Measurements from ENCODE around the gene JMJD6.

JMJD6 gene

DNA sequence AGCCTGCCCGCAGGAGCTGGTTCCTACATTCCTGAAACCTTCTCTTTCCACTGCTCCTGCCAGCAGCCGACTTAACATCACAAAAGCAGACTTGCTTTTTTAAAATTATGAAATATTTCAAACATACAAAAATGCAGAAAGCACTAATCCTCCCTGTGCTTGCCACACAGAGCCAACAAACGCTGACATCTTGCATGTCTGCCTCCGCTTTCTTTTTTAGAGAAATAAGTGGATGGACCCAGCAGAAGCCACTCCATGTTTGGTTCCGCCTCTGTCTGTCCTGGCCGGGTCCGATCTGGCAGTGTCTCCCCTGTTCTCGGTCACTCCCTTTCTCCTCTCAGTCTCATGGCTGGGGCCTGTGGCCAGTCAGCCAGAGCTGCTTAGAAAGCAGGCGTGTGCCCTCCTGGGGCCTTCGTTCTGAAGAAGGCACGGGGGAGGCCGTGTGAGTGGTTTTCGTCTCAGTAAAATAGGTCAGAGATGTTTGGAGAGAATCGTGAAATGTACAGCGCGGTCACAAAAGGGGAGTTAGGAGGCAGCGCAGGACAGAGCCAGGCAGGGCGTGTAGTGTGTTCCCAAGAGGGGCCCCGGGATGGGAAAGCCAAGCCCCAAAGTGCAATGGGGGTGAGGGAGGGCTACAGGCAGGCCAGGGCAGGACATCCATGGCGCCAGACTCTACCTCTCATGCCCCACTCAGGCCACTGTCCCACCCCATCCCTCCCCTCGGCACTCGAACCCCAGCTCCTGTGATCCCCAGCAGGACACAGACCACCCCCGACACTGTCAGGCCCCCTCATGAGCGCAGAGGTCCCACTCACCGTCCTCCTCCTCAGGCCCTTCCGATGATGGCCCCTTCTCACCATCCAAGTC is 38.9 kb downstream of the JMJD6 start:
- Histone ChIP-seq H3K9ac (ENCODE audit: low read depth, low read length) (no peak overlapping the region), H3K27me3 (ENCODE audit: control insufficient read depth, insufficient read depth, low read length) (no peaks in the 10 kb centered on the region), H3K9me3 (ENCODE audit: control insufficient read depth, insufficient read depth, low read length) (no peaks in the 10 kb centered on the region), H3K4me3 (ENCODE audit: low read depth, low read length) (no peak overlapping the region), H3K36me3 (ENCODE audit: control insufficient read depth, insufficient read depth, low read length) (no peaks in the 10 kb centered on the region), H3K4me1 (ENCODE audit: control insufficient read depth, insufficient read depth, low read length) (no peaks in the 10 kb centered on the region)

DNA sequence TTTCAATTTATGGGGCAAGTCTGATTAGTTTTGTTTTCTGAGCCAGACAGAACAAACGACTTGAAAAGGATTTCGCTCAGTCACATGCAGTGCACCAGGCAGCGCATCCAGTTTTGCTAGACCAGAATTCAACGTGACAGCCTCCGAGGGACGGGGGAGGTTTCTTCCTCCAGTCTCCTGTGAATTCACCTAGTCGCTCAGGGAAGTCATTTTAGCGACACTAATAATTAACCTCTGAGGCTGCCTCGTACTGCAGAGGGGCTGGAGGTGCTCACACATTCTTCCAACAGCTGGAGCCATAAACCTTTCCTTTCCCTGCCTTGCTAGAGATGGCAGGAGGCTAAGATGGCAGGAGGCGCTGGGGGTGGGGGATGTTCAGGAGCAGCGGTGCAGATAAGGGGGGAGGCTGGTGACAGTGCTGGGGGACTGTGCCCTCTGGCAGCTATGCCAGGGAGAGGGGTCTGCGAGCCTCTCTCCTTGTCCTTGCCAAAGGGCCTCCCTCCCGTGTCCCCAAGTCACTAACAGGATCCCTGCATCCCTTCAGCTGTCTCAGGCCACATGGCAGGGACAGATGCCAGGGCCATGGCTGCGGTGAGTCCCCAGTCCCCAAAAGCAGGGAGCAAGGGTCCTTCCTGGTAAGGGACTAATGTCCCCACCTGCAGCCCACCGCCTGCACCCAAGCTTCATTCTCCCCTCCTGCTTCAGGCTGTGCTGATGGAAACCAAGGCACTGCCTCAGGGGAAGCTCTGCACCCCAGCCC is 39.7 kb downstream of the JMJD6 start:
- Histone ChIP-seq H3K9me3 (ENCODE audit: control insufficient read depth, insufficient read depth, low read length) (no peaks in the 10 kb centered on the region), H3K27me3 (ENCODE audit: control insufficient read depth, insufficient read depth, low read length) (no peaks in the 10 kb centered on the region), H3K4me3 (ENCODE audit: low read depth, low read length) (no peak overlapping the region), H3K36me3 (ENCODE audit: control insufficient read depth, insufficient read depth, low read length) (no peaks in the 10 kb centered on the region), H3K4me1 (ENCODE audit: control insufficient read depth, insufficient read depth, low read length) (no peaks in the 10 kb centered on the region), H3K9ac (ENCODE audit: low read depth, low read length) (no peak overlapping the region)

DNA sequence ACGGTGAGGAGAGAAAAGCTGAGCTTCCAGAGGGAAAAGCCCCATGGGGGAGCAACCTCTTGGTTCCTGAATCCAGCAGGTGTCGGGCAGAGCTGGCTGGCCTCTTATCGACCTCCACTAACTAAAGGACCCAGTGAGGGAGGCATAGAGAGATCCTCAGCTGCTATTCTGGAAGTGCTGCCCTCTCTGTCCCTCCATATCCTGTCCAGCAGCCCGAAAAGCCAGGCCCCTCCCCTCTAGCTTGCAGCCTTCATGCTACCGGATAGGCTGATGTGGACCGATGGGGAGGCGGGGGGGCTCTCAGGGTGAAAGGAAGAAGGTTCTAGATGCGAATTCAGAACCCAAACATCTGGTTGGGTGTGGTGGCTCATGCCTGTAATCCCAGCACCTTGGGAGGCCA is 40.6 kb downstream of the JMJD6 start:
- H3K9ac ChIP-seq (ENCODE audit: low read depth, low read length), result no peak overlapping the region
- H3K36me3 ChIP-seq (ENCODE audit: control insufficient read depth, insufficient read depth, low read length), result no peaks in the 10 kb centered on the region
- no peak overlapping the region for H3K4me3 ChIP-seq (ENCODE audit: low read depth, low read length)
- H3K27me3 ChIP-seq (ENCODE audit: control insufficient read depth, insufficient read depth, low read length), result no peaks in the 10 kb centered on the region
- H3K4me1 ChIP-seq (ENCODE audit: control insufficient read depth, insufficient read depth, low read length), result no peaks in the 10 kb centered on the region
- no peaks in the 10 kb centered on the region for H3K9me3 ChIP-seq (ENCODE audit: control insufficient read depth, insufficient read depth, low read length)

DNA sequence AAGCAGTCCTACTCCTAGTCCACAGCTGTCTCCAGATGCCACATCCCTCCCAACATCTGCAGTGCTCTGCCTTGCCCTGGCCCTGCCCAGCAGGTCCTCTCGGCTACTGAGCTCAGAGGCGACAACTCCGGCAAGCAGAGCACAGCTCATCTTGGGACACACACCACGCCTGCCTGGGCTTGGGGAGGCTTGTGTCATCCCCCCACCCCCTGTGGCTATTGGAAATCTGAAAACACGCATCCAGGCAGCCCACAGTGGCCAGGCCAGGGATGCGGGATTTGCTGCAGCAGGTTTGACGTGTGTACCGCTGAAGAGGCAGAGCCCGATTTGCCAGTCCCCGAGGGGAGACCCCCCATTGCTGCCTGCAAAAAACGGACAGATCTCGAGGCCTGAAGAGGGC is 41.0 kb downstream of the JMJD6 start:
- H3K27me3 ChIP-seq (ENCODE audit: control insufficient read depth, insufficient read depth, low read length), result no peaks in the 10 kb centered on the region
- no peak overlapping the region for H3K9ac ChIP-seq (ENCODE audit: low read depth, low read length)
- H3K4me1 ChIP-seq (ENCODE audit: control insufficient read depth, insufficient read depth, low read length), result no peaks in the 10 kb centered on the region
- no peaks in the 10 kb centered on the region for H3K36me3 ChIP-seq (ENCODE audit: control insufficient read depth, insufficient read depth, low read length)
- no peaks in the 10 kb centered on the region for H3K9me3 ChIP-seq (ENCODE audit: control insufficient read depth, insufficient read depth, low read length)
- no peak overlapping the region for H3K4me3 ChIP-seq (ENCODE audit: low read depth, low read length)

DNA sequence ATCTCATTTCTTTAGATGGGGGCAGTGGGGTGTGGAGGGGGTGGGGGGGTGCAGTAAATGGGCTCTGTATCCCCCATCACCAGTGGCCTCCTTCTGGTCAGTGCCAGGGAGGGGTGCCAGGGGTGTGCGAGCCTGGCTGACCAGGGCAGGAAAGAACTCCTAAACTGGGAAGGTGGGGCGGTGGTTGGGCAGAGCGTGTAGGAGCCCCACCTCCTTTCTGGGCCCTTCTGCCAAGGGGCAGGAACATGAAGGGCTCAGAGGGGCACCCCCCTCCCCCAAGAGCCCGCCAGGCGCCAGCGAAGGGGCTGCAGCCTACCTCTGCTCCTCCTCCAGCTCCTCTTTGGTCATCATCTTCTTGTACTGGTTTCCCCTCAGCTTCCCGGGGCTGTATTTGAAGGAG is 41.6 kb downstream of the JMJD6 start:
- H3K4me3 ChIP-seq (ENCODE audit: low read depth, low read length), result no peak overlapping the region
- no peak overlapping the region for H3K9ac ChIP-seq (ENCODE audit: low read depth, low read length)
- no peaks in the 10 kb centered on the region for H3K9me3 ChIP-seq (ENCODE audit: control insufficient read depth, insufficient read depth, low read length)
- no peaks in the 10 kb centered on the region for H3K27me3 ChIP-seq (ENCODE audit: control insufficient read depth, insufficient read depth, low read length)
- no peaks in the 10 kb centered on the region for H3K36me3 ChIP-seq (ENCODE audit: control insufficient read depth, insufficient read depth, low read length)
- H3K4me1 ChIP-seq (ENCODE audit: control insufficient read depth, insufficient read depth, low read length), result no peaks in the 10 kb centered on the region

DNA sequence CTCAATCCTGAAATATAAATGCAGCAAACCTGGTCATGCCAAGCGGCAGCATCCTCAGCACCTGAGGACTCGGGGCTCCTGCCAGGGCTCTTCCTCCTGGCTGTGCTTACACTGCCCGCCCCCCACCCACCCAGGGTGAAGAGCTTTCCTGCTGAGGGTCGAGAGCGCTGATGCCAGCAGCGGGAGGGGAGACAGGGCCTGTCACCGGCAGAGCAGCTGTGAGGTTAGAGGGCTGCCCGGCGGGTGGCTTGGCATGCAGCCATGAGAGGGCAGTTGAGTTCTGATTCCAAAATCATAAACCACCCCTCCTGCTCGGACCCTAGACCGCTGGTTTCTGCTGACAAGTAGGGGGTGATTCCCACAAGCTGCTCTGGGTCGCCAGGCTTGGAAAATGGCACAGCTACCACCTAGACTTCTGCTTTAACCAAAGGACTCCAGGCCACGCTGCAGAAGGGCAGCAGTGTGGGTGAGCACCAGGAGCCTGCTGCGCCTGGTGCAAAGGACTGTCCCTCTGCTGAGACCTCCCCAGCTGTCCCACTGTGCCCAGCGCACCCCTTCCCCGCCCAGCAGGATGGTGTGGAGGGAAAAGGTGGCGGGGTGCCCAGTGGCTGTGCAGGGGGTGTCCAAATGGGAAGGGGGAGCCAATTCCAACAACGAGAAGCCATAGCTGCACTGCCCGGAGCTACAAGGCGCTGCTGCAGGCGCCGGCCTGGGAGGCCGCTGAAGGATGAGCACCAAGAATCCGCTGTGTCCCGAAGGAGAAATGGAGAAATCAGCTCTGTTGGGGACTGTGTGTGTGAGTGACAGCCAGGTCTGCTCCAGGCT is 42.3 kb downstream of the JMJD6 start:
- no peaks in the 10 kb centered on the region for H3K36me3 ChIP-seq (ENCODE audit: control insufficient read depth, insufficient read depth, low read length)
- no peaks in the 10 kb centered on the region for H3K27me3 ChIP-seq (ENCODE audit: control insufficient read depth, insufficient read depth, low read length)
- no peak overlapping the region for H3K9ac ChIP-seq (ENCODE audit: low read depth, low read length)
- no peaks in the 10 kb centered on the region for H3K9me3 ChIP-seq (ENCODE audit: control insufficient read depth, insufficient read depth, low read length)
- H3K4me1 ChIP-seq (ENCODE audit: control insufficient read depth, insufficient read depth, low read length), result no peaks in the 10 kb centered on the region
- H3K4me3 ChIP-seq (ENCODE audit: low read depth, low read length), result no peak overlapping the region

DNA sequence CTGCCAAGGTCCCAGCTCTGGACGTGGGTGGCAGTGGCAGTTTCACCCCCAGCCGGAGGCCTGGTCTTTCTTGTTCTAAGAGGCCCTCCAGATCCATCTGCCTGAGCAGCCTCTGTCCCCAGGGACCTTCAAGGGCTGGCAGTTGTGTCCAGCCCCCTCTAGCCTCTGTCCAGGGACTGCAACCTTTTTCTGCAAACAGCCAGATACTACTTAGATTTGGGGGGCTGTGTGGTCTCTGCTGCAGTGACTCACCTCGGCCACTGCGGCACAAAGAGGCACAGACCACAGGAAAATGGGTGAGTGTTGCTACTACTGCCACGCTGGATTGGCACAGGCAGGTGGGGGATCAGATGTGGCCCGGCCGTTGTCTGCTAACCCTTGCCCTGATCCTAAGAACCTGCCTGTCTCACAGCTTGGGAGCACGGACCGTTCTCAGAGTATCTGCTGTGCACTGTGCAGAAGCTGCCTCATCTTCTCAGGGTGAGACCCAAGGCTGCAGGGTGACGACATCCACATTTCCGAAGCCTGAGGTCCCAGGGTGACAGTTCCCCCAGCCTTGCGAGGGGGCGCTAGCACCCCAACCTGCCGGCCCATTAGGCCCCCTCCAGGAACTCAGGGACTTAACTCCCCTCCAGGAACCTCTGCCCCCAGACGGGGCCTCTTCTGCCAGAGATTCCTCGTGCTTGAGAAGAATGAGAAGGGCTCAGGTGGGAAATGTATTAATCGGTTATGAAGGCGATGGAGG is 43.2 kb downstream of the JMJD6 start:
- no peaks in the 10 kb centered on the region for H3K4me1 ChIP-seq (ENCODE audit: control insufficient read depth, insufficient read depth, low read length)

DNA sequence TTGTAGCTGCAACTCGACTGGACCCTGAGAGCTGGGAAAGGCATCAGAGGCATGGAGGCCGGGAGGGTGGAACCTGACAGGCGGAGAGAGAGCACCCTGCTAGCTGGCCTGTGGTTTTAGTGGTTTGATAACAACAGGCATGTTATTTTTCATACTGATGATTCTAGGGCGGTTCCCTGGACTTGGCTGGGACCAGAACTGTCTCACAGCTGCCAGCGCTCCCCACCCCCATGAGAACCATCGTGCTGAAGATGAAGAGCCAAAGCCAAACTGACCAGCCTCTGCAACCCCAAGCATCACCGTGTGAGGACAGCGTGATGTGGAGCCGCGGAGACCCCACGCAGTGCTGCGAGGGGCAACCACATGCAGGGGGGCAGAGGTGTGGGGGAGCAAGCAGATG is 44.1 kb downstream of the JMJD6 start:
- H3K36me3 ChIP-seq (ENCODE audit: control insufficient read depth, insufficient read depth, low read length), result no peaks in the 10 kb centered on the region
- no peaks in the 10 kb centered on the region for H3K9me3 ChIP-seq (ENCODE audit: control insufficient read depth, insufficient read depth, low read length)
- H3K27me3 ChIP-seq (ENCODE audit: control insufficient read depth, insufficient read depth, low read length), result no peaks in the 10 kb centered on the region
- H3K4me1 ChIP-seq (ENCODE audit: control insufficient read depth, insufficient read depth, low read length), result no peaks in the 10 kb centered on the region
- no peak overlapping the region for H3K9ac ChIP-seq (ENCODE audit: low read depth, low read length)
- H3K4me3 ChIP-seq (ENCODE audit: low read depth, low read length), result no peak overlapping the region

More for the DNA sequence above, 43.2 kb downstream of the JMJD6 start:
- H3K36me3 ChIP-seq (ENCODE audit: control insufficient read depth, insufficient read depth, low read length), result no peaks in the 10 kb centered on the region
- H3K27me3 ChIP-seq (ENCODE audit: control insufficient read depth, insufficient read depth, low read length), result no peaks in the 10 kb centered on the region
- no peaks in the 10 kb centered on the region for H3K9me3 ChIP-seq (ENCODE audit: control insufficient read depth, insufficient read depth, low read length)
- no peak overlapping the region for H3K9ac ChIP-seq (ENCODE audit: low read depth, low read length)
- H3K4me3 ChIP-seq (ENCODE audit: low read depth, low read length), result no peak overlapping the region

DNA sequence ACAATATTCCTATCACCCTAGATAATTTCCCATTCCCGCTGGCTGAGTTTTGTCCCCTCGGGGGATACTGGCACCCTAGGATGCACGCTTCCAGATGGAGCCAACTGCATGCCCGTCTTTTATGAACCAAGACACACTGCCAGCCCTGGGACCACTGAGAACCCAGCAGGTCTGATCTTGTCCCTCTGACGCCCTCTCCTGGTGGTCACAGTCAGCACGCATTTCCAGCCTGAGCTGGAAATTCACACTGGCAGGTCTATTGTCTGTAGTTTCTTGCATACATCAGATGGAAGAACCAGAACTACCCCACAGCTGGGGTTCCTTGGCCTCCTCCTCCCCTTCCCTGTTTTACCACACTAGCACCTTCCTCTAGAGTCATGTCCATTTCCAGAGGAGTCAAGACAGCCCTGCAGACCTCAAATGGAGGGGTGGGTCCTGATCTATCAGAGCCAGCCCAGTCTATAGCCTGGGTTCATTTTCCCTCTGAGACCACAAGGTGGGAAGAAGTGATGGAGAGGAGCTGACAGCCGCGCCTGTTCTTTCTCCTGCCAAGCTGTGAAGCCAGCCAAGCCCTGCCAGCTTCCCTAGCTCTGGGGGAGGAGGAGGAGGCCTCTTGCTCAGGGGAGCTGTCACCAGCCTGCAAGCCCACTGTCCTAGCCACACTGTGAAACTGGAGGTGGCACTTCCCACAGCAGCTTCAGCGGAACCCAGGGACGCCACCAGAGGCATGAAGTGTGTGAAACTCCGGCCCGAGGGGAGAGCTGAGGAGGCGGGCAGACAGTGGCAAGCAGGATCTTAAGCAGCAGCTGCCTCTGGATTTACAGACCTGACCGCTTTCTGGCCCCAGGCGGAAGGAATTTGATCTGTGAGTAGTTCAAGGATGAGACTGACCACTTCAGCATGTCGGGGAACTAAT is 44.9 kb downstream of the JMJD6 start:
- Histone ChIP-seq H3K4me3 (ENCODE audit: low read depth, low read length) (no peak overlapping the region), H3K9me3 (ENCODE audit: control insufficient read depth, insufficient read depth, low read length) (no peaks in the 10 kb centered on the region), H3K9ac (ENCODE audit: low read depth, low read length) (no peak overlapping the region), H3K36me3 (ENCODE audit: control insufficient read depth, insufficient read depth, low read length) (no peaks in the 10 kb centered on the region), H3K4me1 (ENCODE audit: control insufficient read depth, insufficient read depth, low read length) (no peaks in the 10 kb centered on the region), H3K27me3 (ENCODE audit: control insufficient read depth, insufficient read depth, low read length) (no peaks in the 10 kb centered on the region)

DNA sequence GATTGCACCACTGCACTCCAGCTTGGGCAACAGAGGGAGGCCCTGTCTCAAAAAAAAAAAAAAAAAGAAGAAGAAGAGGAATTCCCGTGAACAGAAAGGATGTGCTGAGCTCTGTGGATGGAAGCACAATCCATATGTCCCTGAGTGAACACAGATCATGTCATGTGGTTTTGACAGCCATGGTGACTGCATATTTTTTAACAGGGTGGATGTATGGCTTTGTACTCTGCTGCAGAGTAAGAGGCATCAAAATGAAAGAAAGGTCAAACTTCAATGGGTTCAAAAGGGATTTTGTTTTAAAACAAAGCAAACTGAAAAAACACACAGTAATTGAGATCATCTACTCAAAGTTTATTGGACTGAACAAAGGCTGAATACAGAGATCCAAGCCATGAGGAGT is 47.2 kb downstream of the JMJD6 start:
- Histone ChIP-seq H3K36me3 (ENCODE audit: control insufficient read depth, insufficient read depth, low read length) (no peaks in the 10 kb centered on the region), H3K9ac (ENCODE audit: low read depth, low read length) (no peak overlapping the region), H3K4me1 (ENCODE audit: control insufficient read depth, insufficient read depth, low read length) (no peaks in the 10 kb centered on the region), H3K9me3 (ENCODE audit: control insufficient read depth, insufficient read depth, low read length) (no peaks in the 10 kb centered on the region), H3K27me3 (ENCODE audit: control insufficient read depth, insufficient read depth, low read length) (no peaks in the 10 kb centered on the region), H3K4me3 (ENCODE audit: low read depth, low read length) (no peak overlapping the region)
